PC-9 (cell line): ENCODE data around the gene ABI3BP. TPM values are rescaled to one million over a fixed set of nuclear protein-coding genes. Genes with fewer than 3 reads are reported as not detected.

ENCODE experiments used
- BruUV-seq: library from RNA; stranded (reverse); fragments of 400-500 nt; replicated peaks from 2 replicates; lab custom pipeline; 2021; lab: Mats Ljungman, UMichigan
- CTCF ChIA-PET: fragments of 300-600 bp; sonication (Branson Sonifier 250); formaldehyde crosslinking; loops from one replicate; lab custom pipeline; 2022; ENCODE audit warnings: antibody characterized with exemption; lab: Charles Lee
- POLR2A ChIA-PET: fragments of 300-600 bp; sonication (Branson Sonifier 250); formaldehyde crosslinking; loops from one replicate; lab custom pipeline; 2022; ENCODE audit warnings: antibody characterized with exemption; ENCODE audit not compliant: unreplicated experiment; lab: Charles Lee
- DNase-seq, 2 experiments: peaks; one replicate each; pipeline versions ENCODE4 v3.0.0 to v3.0.0-alpha.2; 2015 to 2022; ENCODE audit warnings: mixed read lengths in 1 of 2
- H2AFZ ChIP-seq: fragments of 200-600 bp; sonication (generic); 2 replicates; pipeline ENCODE4 v1.8.1; 2017; ENCODE audit warnings: antibody characterized with exemption
- H3F3A ChIP-seq: fragments of 200-600 bp; sonication (generic); 2 replicates; pipeline ENCODE4 v1.8.1; 2017; ENCODE audit warnings: antibody characterized with exemption, mild to moderate bottlenecking, low read depth; ENCODE audit not compliant: insufficient read depth
- H3K27ac ChIP-seq: fragments of 200-600 bp; sonication (generic); 2 replicates; pipeline ENCODE4 v1.6.1; 2016; ENCODE audit warnings: mixed run types
- H3K27me3 ChIP-seq: fragments of 200-600 bp; sonication (generic); 2 replicates; pipeline ENCODE4 v1.6.1; 2016; ENCODE audit warnings: low read depth, mixed run types; ENCODE audit not compliant: insufficient read depth
- H3K36me3 ChIP-seq: fragments of 200-600 bp; sonication (generic); 2 replicates; pipeline ENCODE4 v1.6.1; 2016; ENCODE audit warnings: low read depth, mixed run types
- H3K4me1 ChIP-seq: fragments of 200-600 bp; sonication (generic); replicated peaks from 2 replicates; pipeline ENCODE4 v1.6.1; 2016; ENCODE audit warnings: mixed run types; ENCODE audit not compliant: insufficient read depth
- H3K4me2 ChIP-seq: fragments of 200-600 bp; sonication (generic); 2 replicates; pipeline ENCODE4 v1.6.1; 2017; ENCODE audit warnings: mixed run types
- H3K4me3 ChIP-seq: fragments of 200-600 bp; sonication (generic); 2 replicates; pipeline ENCODE4 v1.6.1; 2016; ENCODE audit warnings: mixed run types
- H3K79me2 ChIP-seq: fragments of 200-600 bp; sonication (generic); 2 replicates; pipeline ENCODE4 v1.6.1; 2017; ENCODE audit warnings: low read depth, mixed run types
- H3K9me2 ChIP-seq: fragments of 200-600 bp; sonication (generic); 2 replicates; pipeline ENCODE4 v1.8.1; 2017; ENCODE audit warnings: mild to moderate bottlenecking; ENCODE audit not compliant: insufficient read depth
- H3K9me3 ChIP-seq: fragments of 200-600 bp; sonication (generic); 2 replicates; pipeline ENCODE4 v1.8.1; 2016; ENCODE audit warnings: low read depth; ENCODE audit not compliant: insufficient read depth
- H4K20me1 ChIP-seq: fragments of 200-600 bp; sonication (generic); 2 replicates; pipeline ENCODE4 v1.8.1; 2017; ENCODE audit not compliant: insufficient read depth
- EZH2 ChIP-seq: fragments of 200-600 bp; sonication (generic); IDR thresholded peaks from 2 replicates; pipeline ENCODE4 v1.8.0; 2017; ENCODE audit warnings: antibody characterized with exemption, low read depth
- intact Hi-C: fragments of 100-400 bp; cut with micrococcal nuclease; formaldehyde crosslinking; loops from one replicate; pipeline ENCODE4 v1.10.0; 2022; ENCODE audit not compliant: unreplicated experiment
- total RNA-seq: library from RNA; stranded (reverse); gene quantifications from 2 replicates; pipeline ENCODE4 v1.2.3, GENCODE V29; 2021
- TF ChIP-seq, protein P1 (sequence below): fragments of 200-600 bp; sonication (generic); conservative IDR thresholded peaks from 2 replicates; pipeline ENCODE4 v1.6.1; 2017; ENCODE audit warnings: mixed run types, antibody characterized with exemption, mild to moderate bottlenecking, moderate library complexity

ABI3BP gene
- total RNA-seq, 1 experiment from 2014 or later: 4.2 TPM

DNA sequence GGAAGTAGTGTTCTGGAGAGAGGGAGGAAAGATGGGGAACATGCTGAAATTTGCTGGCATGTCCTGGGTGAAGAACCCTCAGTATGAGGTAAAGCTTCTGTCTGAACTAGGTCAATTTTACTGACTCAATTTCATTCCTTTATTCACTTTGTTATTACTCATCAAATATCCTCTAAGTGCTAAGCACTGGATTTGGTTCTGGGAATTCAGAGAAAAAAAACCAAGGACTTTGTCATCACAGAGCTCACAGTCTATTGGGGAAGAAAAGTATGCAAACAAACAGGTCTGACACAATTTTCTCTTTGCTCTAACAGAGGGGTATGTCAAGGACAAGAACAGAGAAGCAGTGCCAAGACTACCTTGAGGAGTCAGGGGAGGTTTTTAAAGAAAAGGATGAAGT is 215.9 kb downstream of the ABI3BP start:
- H3K79me2 ChIP-seq: no peaks in the 10 kb centered on the region
- no peaks in the 10 kb centered on the region for H3F3A ChIP-seq
- BruUV-seq: no TSS peak
- peak overlapping the region; percentile 10; the same call in 1 of the 2 replicates for H2AFZ ChIP-seq
- H3K27ac ChIP-seq: no peak overlapping the region
- no peaks in the 10 kb centered on the region; the same call in 1 of the 2 replicates for H3K9me2 ChIP-seq
- no peak overlapping the region for H3K4me3 ChIP-seq
- CTCF ChIA-PET: interaction anchor here (0.5 kb wide), 1 partner anchor 202 kb away, joined by 9 read pairs; no protein-coding TSS in a partner anchor
- no peaks in the 10 kb centered on the region for H4K20me1 ChIP-seq
- no peak overlapping the region for H3K4me2 ChIP-seq
- H3K9me3 ChIP-seq: no peaks in the 10 kb centered on the region
- no peaks in the 10 kb centered on the region for H3K36me3 ChIP-seq
- H3K27me3 ChIP-seq: no peaks in the 10 kb centered on the region
- H3K4me1 ChIP-seq: no peaks in the 10 kb centered on the region
- POLR2A ChIA-PET: no interaction called here
- TF ChIP-seq, protein P1, sequence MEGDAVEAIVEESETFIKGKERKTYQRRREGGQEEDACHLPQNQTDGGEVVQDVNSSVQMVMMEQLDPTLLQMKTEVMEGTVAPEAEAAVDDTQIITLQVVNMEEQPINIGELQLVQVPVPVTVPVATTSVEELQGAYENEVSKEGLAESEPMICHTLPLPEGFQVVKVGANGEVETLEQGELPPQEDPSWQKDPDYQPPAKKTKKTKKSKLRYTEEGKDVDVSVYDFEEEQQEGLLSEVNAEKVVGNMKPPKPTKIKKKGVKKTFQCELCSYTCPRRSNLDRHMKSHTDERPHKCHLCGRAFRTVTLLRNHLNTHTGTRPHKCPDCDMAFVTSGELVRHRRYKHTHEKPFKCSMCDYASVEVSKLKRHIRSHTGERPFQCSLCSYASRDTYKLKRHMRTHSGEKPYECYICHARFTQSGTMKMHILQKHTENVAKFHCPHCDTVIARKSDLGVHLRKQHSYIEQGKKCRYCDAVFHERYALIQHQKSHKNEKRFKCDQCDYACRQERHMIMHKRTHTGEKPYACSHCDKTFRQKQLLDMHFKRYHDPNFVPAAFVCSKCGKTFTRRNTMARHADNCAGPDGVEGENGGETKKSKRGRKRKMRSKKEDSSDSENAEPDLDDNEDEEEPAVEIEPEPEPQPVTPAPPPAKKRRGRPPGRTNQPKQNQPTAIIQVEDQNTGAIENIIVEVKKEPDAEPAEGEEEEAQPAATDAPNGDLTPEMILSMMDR: no peak
- no peak for TF ChIP-seq EZH2
- intact Hi-C loops: no loop called here
- DNase-seq: no peak

DNA sequence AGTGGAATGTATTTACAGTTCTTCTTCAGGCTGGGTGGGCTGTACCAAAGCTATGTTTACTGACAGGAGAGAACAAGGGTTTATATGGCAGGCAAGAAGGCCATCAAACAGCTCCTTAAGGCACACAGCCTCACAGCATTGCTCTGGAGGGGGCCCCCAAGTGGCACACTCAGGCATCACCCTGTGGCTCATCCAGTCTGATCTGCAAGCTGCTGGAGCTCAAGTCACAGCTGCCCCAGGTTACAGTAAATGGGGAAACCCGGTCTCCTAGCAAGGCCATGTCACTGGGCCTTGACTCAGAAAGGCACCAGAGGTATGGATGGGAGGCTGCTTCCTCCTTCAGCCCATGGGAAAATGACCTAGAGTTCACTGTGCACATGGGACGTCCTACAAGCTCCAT is 216.5 kb downstream of the ABI3BP start:
- no TSS peak for BruUV-seq

DNA sequence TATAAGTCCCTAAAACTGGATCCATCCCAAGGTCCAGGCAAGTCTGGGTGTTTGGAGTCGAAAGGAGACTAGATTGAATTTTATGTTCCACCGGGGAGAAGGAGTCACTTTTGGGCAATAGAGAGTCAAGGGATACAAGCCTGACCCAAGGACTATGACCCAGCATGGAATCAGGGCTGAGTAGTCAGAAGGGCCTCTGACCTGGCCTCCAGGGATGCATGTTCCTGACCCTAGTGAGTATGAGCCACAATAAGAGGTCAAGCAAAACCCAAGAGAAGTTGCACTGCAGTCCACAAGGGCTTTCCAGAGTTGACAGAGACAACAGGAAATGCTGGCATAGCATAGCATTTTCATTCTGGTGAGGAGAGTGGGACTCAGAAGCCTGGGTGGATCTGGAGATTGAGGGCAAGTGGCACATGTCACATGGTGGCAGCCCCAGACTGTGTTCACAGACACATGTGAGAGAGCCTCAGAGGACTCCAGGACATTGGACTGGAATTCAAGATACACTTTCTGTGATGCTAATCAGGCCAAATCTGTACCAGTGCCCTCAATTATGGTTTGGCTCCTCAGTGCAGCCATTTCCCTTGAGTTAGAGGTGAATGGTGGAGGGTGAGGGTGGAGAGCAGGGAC is 217.0 kb downstream of the ABI3BP start:
- no TSS peak for BruUV-seq
- no peak for DNase-seq
- Histone ChIP-seq H3K79me2 (no peaks in the 10 kb centered on the region), H4K20me1 (no peaks in the 10 kb centered on the region), H3K36me3 (no peaks in the 10 kb centered on the region), H3K9me3 (no peaks in the 10 kb centered on the region), H3F3A (no peaks in the 10 kb centered on the region), H3K4me1 (no peaks in the 10 kb centered on the region), H2AFZ (no peak overlapping the region), H3K9me2 (no peaks in the 10 kb centered on the region; the same call in 1 of the 2 replicates), H3K4me3 (no peak overlapping the region), H3K27me3 (no peaks in the 10 kb centered on the region), H3K27ac (no peak overlapping the region), H3K4me2 (no peak overlapping the region)
- TF ChIP-seq, protein P1: no peak
- no peak for TF ChIP-seq EZH2
- intact Hi-C loops: no loop called here
- POLR2A ChIA-PET: no interaction called here
- CTCF ChIA-PET: no interaction called here

More for the DNA sequence above, 216.5 kb downstream of the ABI3BP start:
- Histone ChIP-seq H3K9me3 (no peaks in the 10 kb centered on the region), H4K20me1 (no peaks in the 10 kb centered on the region), H3K4me2 (no peak overlapping the region), H3K27me3 (no peaks in the 10 kb centered on the region), H3K4me3 (no peak overlapping the region), H3K9me2 (no peaks in the 10 kb centered on the region; the same call in 1 of the 2 replicates), H2AFZ (peak overlapping the region; percentile 10; the same call in 1 of the 2 replicates), H3K36me3 (no peaks in the 10 kb centered on the region), H3K27ac (no peak overlapping the region), H3F3A (no peaks in the 10 kb centered on the region), H3K79me2 (no peaks in the 10 kb centered on the region), H3K4me1 (no peaks in the 10 kb centered on the region)
- ChIA-PET CTCF (interaction anchor here (0.5 kb wide), 1 partner anchor 202 kb away, joined by 9 read pairs; no protein-coding TSS in a partner anchor), POLR2A (no interaction called here)
- TF ChIP-seq EZH2: no peak
- TF ChIP-seq, protein P1: no peak
- DNase-seq: no peak
- intact Hi-C loops: no loop called here
